GM23338 (cell line): ENCODE measurements around the gene NRG3.

Experiments
- CREB1 ChIP-seq: fragments of 250-450 bp; sonication (Bioruptor Pico); IDR thresholded peaks from 2 replicates; pipeline ENCODE4 v1.5.0; 2020; ENCODE audit warnings: low read depth, mild to moderate bottlenecking, moderate library complexity
- CTCF ChIP-seq, 2 experiments: fragments of 200-600 bp in 1 of 2; sonication (generic) in 1 of 2; conservative IDR thresholded peaks; 2 replicates each; pipeline versions ENCODE4 v1.5.1 to v1.6.1; 2016 to 2017; ENCODE audit warnings: antibody characterized with exemption in 2 of 2, low read depth in 2 of 2, mild to moderate bottlenecking in 2 of 2, moderate library complexity in 1 of 2
- EZH2 ChIP-seq: fragments of 200-600 bp; sonication (generic); IDR thresholded peaks from one replicate; pipeline ENCODE4 v1.8.0; 2017; ENCODE audit warnings: antibody characterized with exemption, mild to moderate bottlenecking, low read depth; ENCODE audit not compliant: unreplicated experiment
- EZH2phosphoT487 ChIP-seq: fragments of 200-600 bp; sonication (generic); IDR thresholded peaks from one replicate; pipeline ENCODE4 v1.8.1; 2018; ENCODE audit warnings: antibody characterized with exemption; ENCODE audit not compliant: unreplicated experiment
- JUNB ChIP-seq: IDR thresholded peaks from one replicate; pipeline ENCODE4 v1.6.1; 2016; ENCODE audit warnings: antibody characterized with exemption; ENCODE audit not compliant: unreplicated experiment
- NANOG ChIP-seq: IDR thresholded peaks from 2 replicates; pipeline ENCODE4 v1.6.1; 2016; ENCODE audit warnings: antibody characterized with exemption, borderline replicate concordance
- POLR2AphosphoS5 ChIP-seq: IDR thresholded peaks from 2 replicates; pipeline ENCODE4 v1.6.1; 2016; ENCODE audit warnings: antibody characterized with exemption, low read depth
- REST ChIP-seq: IDR thresholded peaks from one replicate; pipeline ENCODE4 v1.6.1; 2018; ENCODE audit warnings: antibody characterized with exemption; ENCODE audit not compliant: unreplicated experiment
- STAT1 ChIP-seq: IDR thresholded peaks from one replicate; pipeline ENCODE4 v1.6.1; 2016; ENCODE audit warnings: antibody characterized with exemption; ENCODE audit not compliant: unreplicated experiment
- ZNF114 ChIP-seq: fragments of 250-450 bp; sonication (Bioruptor Pico); IDR thresholded peaks from 2 replicates; pipeline ENCODE4 v1.5.0; 2020; ENCODE audit warnings: mild to moderate bottlenecking, moderate library complexity
- ZNF331 ChIP-seq: fragments of 250-450 bp; sonication (Bioruptor Pico); IDR thresholded peaks from 2 replicates; pipeline ENCODE4 v1.5.0; 2020; ENCODE audit warnings: low read depth, mild to moderate bottlenecking, moderate library complexity

GRCh38 chr10:82801289-82801688 lies 926.3 kb downstream of the NRG3 start:
- TF ChIP-seq EZH2phosphoT487 (no peak), JUNB (no peak), ZNF114 (CRISPR knock-in tag) (no peak), CTCF (conservative IDR thresholded peaks at IDR 0.05; ENCODE audit: low read depth in 2 of 2) (no peak), EZH2 (no peak), REST (no peak), POLR2AphosphoS5 (no peak), STAT1 (no peak), CREB1 (no peak), ZNF331 (CRISPR knock-in tag) (no peak), NANOG (no peak)
